ENCODE data around the gene PRKN.

Gene PRKN

GRCh38 chr6:161745594-161746141 is 981.9 kb downstream of the PRKN start:
- no peak for DNase-seq

- no peak for DNase-seq
Observed at GRCh38 chr6:161745128-161745527, 982.4 kb downstream of the PRKN start.

GRCh38 chr6:161744211-161745067 is 983.1 kb downstream of the PRKN start:
- no peak for DNase-seq

- no peak for DNase-seq
Observed at GRCh38 chr6:161743509-161744178, 983.9 kb downstream of the PRKN start.

GRCh38 chr6:161740486-161740885 is 987.1 kb downstream of the PRKN start:
- DNase-seq: no peak

- no peak for DNase-seq
Observed at GRCh38 chr6:161736781-161737292, 990.7 kb downstream of the PRKN start.

GRCh38 chr6:161736326-161736725 is 991.2 kb downstream of the PRKN start:
- DNase-seq: no peak

- DNase-seq: no peak
Observed at GRCh38 chr6:161732594-161732993, 995.0 kb downstream of the PRKN start.

GRCh38 chr6:161727083-161727833 is 1000.3 kb downstream of the PRKN start:
- DNase-seq: no peak

- no peak for DNase-seq
Observed at GRCh38 chr6:161722394-161722793, 1005.2 kb downstream of the PRKN start.

GRCh38 chr6:161721511-161721910 is 1006.1 kb downstream of the PRKN start:
- DNase-seq: no peak

- DNase-seq: no peak
Observed at GRCh38 chr6:161716176-161716575, 1011.4 kb downstream of the PRKN start.

GRCh38 chr6:161711938-161712337 is 1015.6 kb downstream of the PRKN start:
- DNase-seq: no peak

GRCh38 chr6:161711515-161711914 is 1016.1 kb downstream of the PRKN start:
- DNase-seq: no peak

- no peak for DNase-seq
Observed at GRCh38 chr6:161710698-161711097, 1016.9 kb downstream of the PRKN start.

- DNase-seq: no peak
Observed at GRCh38 chr6:161701056-161701455, 1026.5 kb downstream of the PRKN start.

- DNase-seq: no peak
Observed at GRCh38 chr6:161696801-161697200, 1030.8 kb downstream of the PRKN start.

GRCh38 chr6:161694995-161695394 is 1032.6 kb downstream of the PRKN start:
- DNase-seq: no peak

GRCh38 chr6:161686655-161687054 is 1040.9 kb downstream of the PRKN start:
- no peak for DNase-seq

GRCh38 chr6:161684731-161685475 is 1042.7 kb downstream of the PRKN start:
- no peak for DNase-seq

- no peak for DNase-seq
Observed at GRCh38 chr6:161683400-161683799, 1044.2 kb downstream of the PRKN start.

- no peak for DNase-seq
Observed at GRCh38 chr6:161682982-161683381, 1044.6 kb downstream of the PRKN start.
